Renal pelvis (tissue), 4 donors: ENCODE measurements around the gene OR4D11. TPM values are rescaled to one million over a fixed set of nuclear protein-coding genes. Genes with fewer than 3 reads are reported as not detected.
"Not testable (repeated sequence)": the region's sequence is repeated elsewhere in the genome, so short reads cannot be mapped to it uniquely, and the experiment has no call there.

Experiments
- DNase-seq: peaks from one replicate; pipeline ENCODE4 v3.0.0-alpha.2; 2013
- polyA plus RNA-seq, 3 donors: library from polyadenylated mRNA; unstranded; fragments of 120-200 nt; gene quantifications; one replicate each; pipeline ENCODE4 v1.2.1, GENCODE V29; 2013; ENCODE audit not compliant: insufficient read length in 3 of 3

OR4D11 gene
- polyA plus RNA-seq, 3 donors: not detected

DNA sequence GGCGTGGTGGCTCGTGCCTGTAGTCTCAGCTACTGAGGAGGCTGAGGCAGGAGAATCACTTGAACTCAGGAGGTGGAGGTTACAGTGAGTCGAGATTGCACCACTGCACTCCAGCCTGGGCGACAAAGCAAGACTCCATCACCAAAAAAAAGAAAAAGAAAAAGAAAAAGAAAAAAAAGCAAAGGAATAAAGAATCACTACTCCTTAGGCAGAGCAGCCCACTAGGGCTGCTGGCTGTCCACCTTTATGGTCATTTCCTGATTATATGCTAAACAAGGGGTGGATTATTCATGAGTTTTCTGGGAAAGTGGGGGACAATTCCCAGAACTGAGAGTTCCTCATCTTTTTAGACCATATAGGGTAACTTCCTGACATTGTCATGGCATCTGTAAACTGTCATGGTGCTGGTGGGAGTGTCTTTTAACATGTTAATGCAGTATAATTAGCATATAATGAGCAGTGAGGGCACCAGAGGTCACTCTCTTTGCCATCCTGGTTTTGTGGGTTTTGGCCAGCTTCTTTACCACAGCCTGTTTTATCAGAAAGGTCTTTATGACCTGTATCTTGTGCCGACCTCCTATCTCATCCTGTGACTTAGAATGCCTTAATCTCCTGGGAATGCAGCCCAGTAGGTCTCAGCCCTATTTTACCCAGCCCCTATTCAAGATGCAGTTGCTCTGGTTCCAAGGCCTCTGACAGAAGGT is 44.4 kb downstream of the OR4D11 start:
- not testable (repeated sequence) for DNase-seq

DNA sequence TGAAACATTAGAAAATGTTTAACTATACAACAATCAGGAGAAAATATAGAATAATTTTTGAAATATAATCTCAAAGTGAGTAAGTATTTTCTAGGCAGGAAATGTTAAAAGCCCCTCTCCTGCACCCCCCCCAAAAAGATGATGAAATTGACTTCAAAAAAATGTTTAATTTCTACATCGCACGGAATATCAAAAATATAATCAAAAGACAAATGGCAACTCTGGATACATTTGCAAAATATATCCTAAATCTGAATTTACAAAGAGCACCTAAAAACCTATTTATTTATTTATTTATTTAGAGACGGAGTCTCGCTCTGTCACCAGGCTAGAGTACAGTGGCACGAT is 44.9 kb downstream of the OR4D11 start:
- DNase-seq: no peak

DNA sequence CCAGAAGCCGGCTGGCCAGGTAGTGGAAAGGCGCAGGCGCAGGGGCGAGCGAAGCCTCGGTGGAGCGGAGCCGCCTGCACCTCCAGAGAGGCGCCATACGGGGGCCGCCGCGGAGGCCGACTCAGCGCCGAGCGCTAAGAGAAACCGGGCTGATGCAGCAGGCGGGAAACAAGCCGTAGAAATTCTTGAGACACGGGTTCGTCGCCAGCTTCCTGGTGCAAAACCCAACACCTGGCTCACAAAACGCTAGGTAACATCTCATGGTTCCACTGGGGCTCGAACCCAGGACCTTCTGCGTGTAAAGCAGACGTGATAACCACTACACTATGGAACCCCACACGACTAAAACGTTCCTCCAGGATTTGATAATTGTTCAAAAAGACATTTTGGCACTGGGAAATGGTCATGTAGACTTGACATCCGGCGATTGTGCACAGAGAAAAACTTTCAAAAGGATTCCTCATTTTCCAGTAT is 47.0 kb downstream of the OR4D11 start:
- DNase-seq: peak; percentile 90

DNA sequence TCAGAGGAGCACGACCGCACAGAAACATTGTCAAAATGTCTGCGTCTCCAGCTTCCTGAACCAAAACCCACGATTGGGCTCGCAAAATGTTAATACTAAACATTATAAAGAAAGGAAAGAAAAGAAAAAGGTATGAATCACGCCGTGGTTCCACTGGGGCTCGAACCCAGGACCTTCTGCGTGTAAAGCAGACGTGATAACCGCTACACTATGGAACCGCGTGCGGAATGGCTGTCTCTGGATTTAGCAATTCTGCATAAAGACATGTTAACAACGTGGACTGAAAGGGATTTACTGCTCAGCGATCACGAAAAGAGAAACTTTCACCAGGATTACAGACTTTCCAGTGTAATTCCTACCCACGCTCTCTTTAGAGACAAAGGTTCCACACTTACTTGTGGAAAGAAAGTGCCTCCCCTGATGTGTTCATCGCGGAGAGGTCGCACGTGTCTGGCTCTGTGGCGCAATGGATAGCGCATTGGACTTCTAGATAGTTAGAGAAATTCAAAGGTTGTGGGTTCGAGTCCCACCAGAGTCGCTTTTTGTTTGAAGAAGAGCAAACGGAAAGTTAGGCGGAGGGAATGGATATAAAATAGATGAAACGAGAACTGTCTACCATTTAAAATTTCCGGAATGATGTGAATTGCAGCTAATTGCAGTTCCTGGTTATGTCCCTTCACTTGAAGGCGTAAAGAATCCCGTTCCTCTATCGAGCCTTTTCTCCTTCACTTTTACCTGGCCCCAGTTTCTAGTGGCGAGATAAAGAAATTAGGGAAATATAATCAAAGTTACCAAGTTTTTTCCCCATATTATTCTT is 47.7 kb downstream of the OR4D11 start:
- DNase-seq: peak; percentile 85

DNA sequence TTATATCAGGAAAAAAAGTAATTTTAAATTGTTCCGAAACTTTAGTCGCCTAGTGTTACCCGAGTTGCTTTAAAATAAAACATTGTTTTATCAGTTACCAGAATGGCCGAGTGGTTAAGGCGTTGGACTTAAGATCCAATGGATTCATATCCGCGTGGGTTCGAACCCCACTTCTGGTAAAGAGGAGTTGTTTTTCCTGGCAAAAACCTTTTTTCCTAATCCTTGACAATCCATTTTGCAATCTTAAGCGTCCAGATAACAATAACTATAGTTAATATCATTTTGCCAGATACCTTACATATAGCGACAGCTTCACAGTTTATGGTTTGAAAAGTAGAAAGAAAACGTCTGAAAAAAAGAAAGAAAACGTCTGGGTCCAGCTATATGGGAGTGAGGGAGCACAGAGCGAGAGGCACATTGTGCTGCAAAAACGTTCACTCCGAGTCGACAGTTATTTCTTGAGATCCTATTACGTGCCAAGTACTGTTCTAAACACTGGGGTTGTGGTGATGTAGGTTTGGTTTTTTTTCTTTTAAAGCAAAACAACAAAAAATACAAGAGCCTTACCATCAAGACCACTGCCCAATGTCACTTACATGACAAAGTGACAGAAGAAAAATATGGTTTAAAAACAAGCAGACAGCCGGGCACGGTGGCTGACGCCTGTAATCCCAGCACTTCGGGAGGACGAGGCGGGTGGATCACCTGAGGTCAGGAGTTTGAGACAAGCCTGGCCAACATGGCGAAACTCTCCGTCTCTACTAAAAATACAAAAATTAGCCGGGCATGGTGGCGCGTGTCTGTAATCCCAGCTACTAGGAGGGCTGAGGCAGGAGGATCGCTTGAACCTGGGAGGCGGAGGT is 48.5 kb downstream of the OR4D11 start:
- peak; percentile 66 for DNase-seq

DNA sequence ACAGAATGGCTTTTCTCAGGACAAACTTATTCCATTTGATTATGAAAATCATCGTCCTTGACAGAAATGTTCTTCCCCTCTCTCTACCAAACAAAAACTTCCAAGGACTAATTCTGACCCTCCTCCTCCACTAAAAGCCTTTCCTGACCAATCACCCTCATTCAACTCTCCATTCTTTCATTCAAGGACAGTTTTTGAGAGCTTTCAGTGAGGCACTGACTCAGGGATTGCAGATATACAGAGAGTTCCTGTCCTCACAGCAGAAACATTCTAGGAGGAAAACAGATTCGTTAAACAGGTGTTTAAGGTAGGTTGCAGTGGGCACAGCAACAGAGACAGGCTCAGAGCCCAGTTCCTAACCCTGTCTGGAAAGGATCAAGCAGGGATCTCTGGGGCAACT is 49.5 kb downstream of the OR4D11 start:
- no peak for DNase-seq

DNA sequence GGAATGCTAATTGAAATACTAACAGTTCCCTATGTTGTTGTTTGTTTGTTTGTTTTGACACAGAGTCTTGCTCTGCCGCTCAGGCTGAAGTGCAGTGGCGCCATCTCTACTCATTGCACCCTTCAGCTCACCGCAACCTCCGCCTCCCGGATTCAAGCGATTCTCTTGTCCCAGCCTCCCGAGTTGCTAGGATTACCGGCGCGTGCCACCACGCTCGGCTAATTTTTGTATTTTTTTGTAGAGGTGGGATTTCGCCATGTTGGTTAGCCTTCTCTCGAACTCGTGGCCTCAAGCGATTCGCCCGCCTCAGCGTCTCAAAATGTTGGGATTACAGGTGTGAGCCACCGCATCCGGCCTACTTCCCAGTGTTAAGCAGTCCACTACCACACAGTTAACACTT is 49.9 kb downstream of the OR4D11 start:
- no peak for DNase-seq

Other genes starting within 250 kb of the OR4D11 start
- gene OR5AN1, start 144.7 kb upstream of the OR4D11 start, polyA plus RNA-seq: under 1 TPM in 1 of 3 donors, not detected in 2; 0.01 TPM
- gene OR5A2, start 77.2 kb upstream of the OR4D11 start, polyA plus RNA-seq: under 1 TPM in 2 of 3 donors, not detected in 1; 0.01 to 0.04 TPM
- gene OR5A1, start 67.1 kb upstream of the OR4D11 start, polyA plus RNA-seq: under 1 TPM in 2 of 3 donors, not detected in 1; 0.01 to 0.07 TPM
- gene OR4D6, start 46.6 kb upstream of the OR4D11 start, polyA plus RNA-seq: not detected
- gene OR4D10, start 30.3 kb upstream of the OR4D11 start, polyA plus RNA-seq: not detected
- under 1 TPM; 0.01 to 0.06 (median 0.04) TPM for gene OR4D9, start 8.0 kb downstream of the OR4D11 start, polyA plus RNA-seq
- 10 to 100 TPM; 51.6 to 54.1 (median 52.3) TPM for gene OSBP, start 112.2 kb downstream of the OR4D11 start, polyA plus RNA-seq
- 10 to 100 TPM; 39.9 to 51.3 (median 43.7) TPM for gene PATL1, start 165.5 kb downstream of the OR4D11 start, polyA plus RNA-seq
- not detected for gene OR10V1, start 210.3 kb downstream of the OR4D11 start, polyA plus RNA-seq